ENCODE results near the gene PTDSS2.

GRCh38 chr11:420054-420910 lies 29.8 kb upstream of the PTDSS2 start:
- TF ChIP-seq CTCF (IDR thresholded peaks at IDR 0.05; ENCODE audit: low read length) (no peak), EZH2 (IDR thresholded peaks at IDR 0.05; ENCODE audit: borderline replicate concordance, low read length) (no peak)
